Measurements from ENCODE around the gene RSPRY1.

DNA sequence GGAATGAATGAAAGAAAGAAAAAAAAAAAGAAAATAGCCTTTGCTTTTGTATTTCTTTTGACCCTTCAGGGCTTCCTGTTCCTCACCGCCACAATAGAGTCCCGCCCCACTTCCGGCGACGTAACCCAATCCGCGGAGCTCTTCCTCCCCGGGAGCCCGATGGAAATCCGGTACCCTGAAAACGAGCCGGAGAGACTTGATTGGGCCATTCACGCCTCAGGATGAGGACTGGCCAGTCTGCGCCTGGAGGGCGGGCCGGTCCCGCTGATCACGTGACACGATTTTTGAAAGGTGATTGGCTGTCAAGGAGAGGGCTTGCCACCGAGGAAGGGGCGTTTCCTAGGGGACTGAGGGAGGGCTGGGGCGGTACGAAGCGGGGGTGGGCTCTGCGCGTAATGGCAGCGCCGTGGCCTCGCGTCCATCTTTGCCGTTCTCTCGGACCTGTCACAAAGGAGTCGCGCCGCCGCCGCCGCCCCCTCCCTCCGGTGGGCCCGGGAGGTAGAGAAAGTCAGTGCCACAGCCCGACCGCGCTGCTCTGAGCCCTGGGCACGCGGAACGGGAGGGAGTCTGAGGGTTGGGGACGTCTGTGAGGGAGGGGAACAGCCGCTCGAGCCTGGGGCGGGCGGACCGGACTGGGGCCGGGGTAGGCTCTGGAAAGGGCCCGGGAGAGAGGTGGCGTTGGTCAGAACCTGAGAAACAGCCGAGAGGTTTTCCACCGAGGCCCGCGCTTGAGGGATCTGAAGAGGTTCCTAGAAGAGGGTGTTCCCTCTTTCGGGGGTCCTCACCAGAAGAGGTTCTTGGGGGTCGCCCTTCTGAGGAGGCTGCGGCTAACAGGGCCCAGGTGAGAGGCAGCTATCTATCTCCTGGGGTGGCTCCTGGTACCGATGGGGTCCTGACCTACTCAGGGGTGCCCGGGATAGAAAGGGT, at the start of gene RSPRY1, which contains the start of gene PSME3IP1:
- TF ChIP-seq GATA2 (IDR thresholded peaks at IDR 0.05; ENCODE audit: low read depth, low read length) (no peak), GATA3 (IDR thresholded peaks at IDR 0.05; ENCODE audit: low read depth, low read length) (no peak)
